Cardiac muscle cell (in vitro differentiated cells and primary cell): Measurements from ENCODE around the gene SH3PXD2A. TPM values are rescaled to one million over a fixed set of nuclear protein-coding genes. Genes with fewer than 3 reads are reported as not detected.

Experiments
- DNase-seq, 2 donors: peaks; one replicate each; pipeline versions ENCODE4 v3.0.0 to v3.0.0-alpha.2; 2010 to 2017; ENCODE audit warnings: low read depth in 1 of 2, low spot score in 1 of 2
- H3K27ac ChIP-seq: fragments of 200-600 bp; sonication (generic); 2 replicates; pipeline ENCODE4 v1.5.1; 2016
- H3K27me3 ChIP-seq: fragments of 200-600 bp; sonication (generic); 2 replicates; pipeline ENCODE4 v1.6.0; 2016; ENCODE audit warnings: control low read depth
- H3K36me3 ChIP-seq: fragments of 200-600 bp; sonication (generic); 2 replicates; pipeline ENCODE4 v1.5.1; 2016; ENCODE audit warnings: control low read depth
- H3K4me1 ChIP-seq: fragments of 200-600 bp; sonication (generic); 2 replicates; pipeline ENCODE4 v1.8.1; 2017; ENCODE audit warnings: low read depth, mild to moderate bottlenecking, mixed run types
- H3K4me3 ChIP-seq: fragments of 200-600 bp; sonication (generic); 2 replicates; pipeline ENCODE4 v1.5.1; 2016; ENCODE audit warnings: mild to moderate bottlenecking
- H3K9me3 ChIP-seq: fragments of 200-600 bp; sonication (generic); 2 replicates; pipeline ENCODE4 v1.5.1; 2017; ENCODE audit warnings: low read depth, mild to moderate bottlenecking, control low read depth
- CTCF ChIP-seq: IDR thresholded peaks from 2 replicates; pipeline ENCODE4 v1.5.1; 2012; ENCODE audit warnings: low read depth, mild to moderate bottlenecking, low read length
- polyA plus RNA-seq: library from polyadenylated mRNA; unstranded; fragments of >200 nt; fragmentation: Nextera tagmentation; extraction: Ambion mirVana; gene quantifications from 2 replicates; pipeline ENCODE4 v1.2.1, GENCODE V29; 2016
- total RNA-seq: library from RNA; depleted of rRNA; stranded (reverse); fragments of >200 nt; gene quantifications from 2 replicates; pipeline ENCODE4 v1.2.3, GENCODE V29; 2016

SH3PXD2A gene
- total and polyA plus RNA-seq, 2 experiments from 2014 or later, result 32.2 to 75.9 TPM

- Histone ChIP-seq H3K27ac (no peak overlapping the region), H3K4me3 (no peak overlapping the region), H3K4me1 (peaks cover 4% of the 10 kb centered on the region), H3K27me3 (peaks cover 17% of the 10 kb centered on the region), H3K9me3 (no peaks in the 10 kb centered on the region), H3K36me3 (no peaks in the 10 kb centered on the region)
- DNase-seq, result no peak
- no peak for TF ChIP-seq CTCF
These were observed 157.6 kb downstream of the SH3PXD2A start for GRCh38 chr10:103697787-103698186.

- peaks cover 11% of the 10 kb centered on the region for H3K4me1 ChIP-seq
- H3K27me3 ChIP-seq, result peaks cover 17% of the 10 kb centered on the region
- no peak overlapping the region for H3K4me3 ChIP-seq
- H3K27ac ChIP-seq, result no peak overlapping the region
- H3K36me3 ChIP-seq, result no peaks in the 10 kb centered on the region
- TF ChIP-seq CTCF, result peak; percentile 68
- DNase-seq, result peak in 1 of 2 donors; percentile 89
- no peaks in the 10 kb centered on the region for H3K9me3 ChIP-seq
These were observed 158.8 kb downstream of the SH3PXD2A start for GRCh38 chr10:103696411-103697145.

GRCh38 chr10:103696094-103696410 is 159.3 kb downstream of the SH3PXD2A start:
- H3K4me3 ChIP-seq, result no peak overlapping the region
- TF ChIP-seq CTCF, result no peak
- peaks cover 11% of the 10 kb centered on the region for H3K4me1 ChIP-seq
- no peak for DNase-seq
- peaks cover 17% of the 10 kb centered on the region for H3K27me3 ChIP-seq
- H3K9me3 ChIP-seq, result no peaks in the 10 kb centered on the region
- H3K27ac ChIP-seq, result no peak overlapping the region
- H3K36me3 ChIP-seq, result no peaks in the 10 kb centered on the region

- no peak for TF ChIP-seq CTCF
- no peaks in the 10 kb centered on the region for H3K36me3 ChIP-seq
- no peak overlapping the region for H3K27ac ChIP-seq
- no peaks in the 10 kb centered on the region for H3K9me3 ChIP-seq
- no peak overlapping the region for H3K4me3 ChIP-seq
- peaks cover 17% of the 10 kb centered on the region for H3K27me3 ChIP-seq
- DNase-seq, result peak in 1 of 2 donors; percentile 84
- peaks cover 11% of the 10 kb centered on the region for H3K4me1 ChIP-seq
These were observed 159.8 kb downstream of the SH3PXD2A start for GRCh38 chr10:103695584-103696005.

GRCh38 chr10:103693812-103694205 is 161.6 kb downstream of the SH3PXD2A start:
- TF ChIP-seq CTCF, result no peak
- DNase-seq, result no peak
- H3K4me3 ChIP-seq, result no peak overlapping the region
- no peak overlapping the region for H3K27ac ChIP-seq
- no peaks in the 10 kb centered on the region for H3K36me3 ChIP-seq
- peaks cover 11% of the 10 kb centered on the region for H3K4me1 ChIP-seq
- peaks cover 17% of the 10 kb centered on the region for H3K27me3 ChIP-seq
- H3K9me3 ChIP-seq, result no peaks in the 10 kb centered on the region
